ENCODE measurements around the gene WDPCP.

GRCh38 chr2:63576546-63576945 is 11.7 kb downstream of the WDPCP start:
- TF ChIP-seq POLR2A (IDR thresholded peaks at IDR 0.05) (no peak), CTCF (IDR thresholded peaks at IDR 0.05) (no peak)
